Measurements from ENCODE around the gene FLRT2. TPM values are rescaled to one million over a fixed set of nuclear protein-coding genes. Genes with fewer than 3 reads are reported as not detected.

The FLRT2 gene
- total and polyA plus RNA-seq, 2 of the 4 experiments (the other 2 are of a cell fraction), result 10.2 to 13.1 TPM

- Histone ChIP-seq H3K79me1 (ENCODE audit: low read depth in 1 of 2, low read length in 2 of 2) (no peaks in the 10 kb centered on the region), H4K8ac (ENCODE audit: low read depth in 2 of 2, low read length in 2 of 2) (no peak overlapping the region), H4K20me1 (ENCODE audit: insufficient read depth, low read length) (no peaks in the 10 kb centered on the region), H2AK9ac (replicated peaks; ENCODE audit: low read depth, low read length, poor library complexity) (no peak overlapping the region), H2BK15ac (ENCODE audit: low read depth, low read length) (no peak overlapping the region), H3K27ac (ENCODE audit: insufficient read depth, low read length) (no peak overlapping the region), H4K91ac (ENCODE audit: insufficient read depth, low read depth, low read length) (no peak overlapping the region), H2BK120ac (ENCODE audit: low read depth, low read length) (no peak overlapping the region), H4K5ac (ENCODE audit: low read depth, low read length) (no peak overlapping the region), H3K9me3 (ENCODE audit: control insufficient read depth, insufficient read depth, low read length) (no peaks in the 10 kb centered on the region), H2AFZ (replicated peaks; ENCODE audit: low read length, poor library complexity) (no peak overlapping the region), H2BK20ac (ENCODE audit: low read depth, low read length) (no peak overlapping the region), H3K9me1 (ENCODE audit: insufficient read depth, low read length) (no peaks in the 10 kb centered on the region), H3K9ac (ENCODE audit: low read depth, low read length) (no peak overlapping the region), H3K4me2 (ENCODE audit: low read depth, low read length) (no peak overlapping the region), H3K14ac (replicated peaks; ENCODE audit: low read depth, low read length) (no peak overlapping the region), H3K4ac (ENCODE audit: low read depth, low read length) (no peak overlapping the region), H3K18ac (ENCODE audit: low read depth, low read length) (no peak overlapping the region), H3K4me1 (ENCODE audit: control insufficient read depth, insufficient read depth, low read length) (no peaks in the 10 kb centered on the region), H3K23ac (ENCODE audit: low read depth, low read length) (no peak overlapping the region), H2BK5ac (ENCODE audit: low read depth, low read length, poor library complexity, severe bottlenecking) (no peak overlapping the region), H2AK5ac (ENCODE audit: low read depth, low read length) (no peak overlapping the region), H3K56ac (ENCODE audit: extremely low read depth, insufficient read depth, low read length) (no peak overlapping the region), H3K36me3 (ENCODE audit: control insufficient read depth, insufficient read depth, low read length) (no peaks in the 10 kb centered on the region), H3K4me3 (ENCODE audit: insufficient read depth, low read depth, low read length) (no peak overlapping the region), H3K27me3 (ENCODE audit: control insufficient read depth, insufficient read depth, low read length) (no peaks in the 10 kb centered on the region)
- no CpG with 5 or more reads among the region's 2 CpGs for WGBS, 2 experiments (ENCODE audit: extremely low coverage in 2 of 2, insufficient read length in 1 of 2)
- in situ Hi-C loops (cut with MboI; ENCODE audit: low sequenced_read_pairs) (no loop called here), dilution Hi-C loops (cut with HindIII; ENCODE audit: low sequenced_read_pairs, unreplicated experiment) (no loop called here), intact Hi-C loops (cut with micrococcal nuclease) (no loop called here)
- TF ChIP-seq ELK1 (IDR thresholded peaks at IDR 0.05; ENCODE audit: borderline replicate concordance, low read depth, low read length) (no peak), CEBPB (IDR thresholded peaks at IDR 0.05; ENCODE audit: low read depth, low read length) (no peak), MXI1 (IDR thresholded peaks at IDR 0.05; ENCODE audit: borderline replicate concordance, low read depth, low read length) (no peak), RAD21 (IDR thresholded peaks at IDR 0.05; ENCODE audit: low read length) (no peak), CHD1 (IDR thresholded peaks at IDR 0.05; ENCODE audit: low read depth, low read length) (no peak), RFX5 (IDR thresholded peaks at IDR 0.05; ENCODE audit: low read depth, low read length) (no peak), USF2 (IDR thresholded peaks at IDR 0.05; ENCODE audit: low read depth, low read length) (no peak), MAFK (IDR thresholded peaks at IDR 0.05; ENCODE audit: low read depth, low read length) (no peak), CTCF (conservative IDR thresholded peaks at IDR 0.05; ENCODE audit: low read depth, low read length) (no peak), BHLHE40 (IDR thresholded peaks at IDR 0.05; ENCODE audit: low read depth, low read length) (no peak), FOS (IDR thresholded peaks at IDR 0.05; ENCODE audit: low read depth, low read length) (no peak), POLR2A (IDR thresholded peaks at IDR 0.05; ENCODE audit: low read depth, low read length) (no peak)
- BruUV-seq (replicated peaks), result no TSS peak
- POLR2A ChIA-PET (ENCODE audit: unreplicated experiment), result no interaction called here
- DNase-seq (no peak), ATAC-seq (ENCODE audit: low read depth) (no peak)
- CTCF ChIA-PET, result no interaction called here
Measured at GRCh38 chr14:85653029-85653428, 123.1 kb downstream of the FLRT2 start.
